ENCODE results near the gene MACROH2A1.

Gene MACROH2A1

DNA sequence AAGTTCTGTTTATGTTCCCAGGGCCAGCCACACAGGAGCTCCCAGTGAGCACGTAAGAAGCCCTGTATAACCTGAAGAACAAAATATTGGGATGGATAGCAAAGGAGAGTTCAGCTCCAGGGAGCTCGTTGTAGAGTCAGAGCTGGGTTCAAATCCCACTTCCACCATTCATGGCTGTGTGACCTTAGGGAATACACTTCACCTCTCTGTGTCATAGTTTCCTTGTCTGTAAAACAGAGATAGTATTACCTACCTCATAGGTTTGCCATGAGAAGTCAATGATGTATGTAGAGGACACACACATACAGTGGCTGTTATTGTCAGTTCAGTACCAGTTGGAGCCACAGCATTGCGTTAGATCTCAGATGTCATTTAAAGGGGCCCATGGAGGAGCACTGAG lies 67.4 kb downstream of the MACROH2A1 start:
- no peak overlapping the region for H3K4me2 ChIP-seq (ENCODE audit: low read depth, low read length)
- no peaks in the 10 kb centered on the region for H3K27me3 ChIP-seq (replicated peaks; ENCODE audit: insufficient read depth, low read length)
- H3K9me3 ChIP-seq (replicated peaks; ENCODE audit: insufficient read depth, low read length): no peaks in the 10 kb centered on the region
- no peaks in the 10 kb centered on the region for H3F3A ChIP-seq (ENCODE audit: insufficient read depth, low read length)
- no peak for DNase-seq
- H3K9ac ChIP-seq (ENCODE audit: low read length): no peak overlapping the region
- no peaks in the 10 kb centered on the region for H4K20me1 ChIP-seq (ENCODE audit: insufficient read depth, low read length)
- no peak overlapping the region for H3K4me3 ChIP-seq (ENCODE audit: low read length)
- no peaks in the 10 kb centered on the region for H3K9me2 ChIP-seq (replicated peaks; ENCODE audit: insufficient read depth, low read length)
- no peaks in the 10 kb centered on the region for H3K4me1 ChIP-seq (ENCODE audit: low read length)
- H3K36me3 ChIP-seq (replicated peaks; ENCODE audit: insufficient read depth, low read length): no peaks in the 10 kb centered on the region
- TF ChIP-seq EZH2 (optimal IDR thresholded peaks at IDR 0.05; ENCODE audit: low read depth, low read length): no peak
- TF ChIP-seq, protein P1, sequence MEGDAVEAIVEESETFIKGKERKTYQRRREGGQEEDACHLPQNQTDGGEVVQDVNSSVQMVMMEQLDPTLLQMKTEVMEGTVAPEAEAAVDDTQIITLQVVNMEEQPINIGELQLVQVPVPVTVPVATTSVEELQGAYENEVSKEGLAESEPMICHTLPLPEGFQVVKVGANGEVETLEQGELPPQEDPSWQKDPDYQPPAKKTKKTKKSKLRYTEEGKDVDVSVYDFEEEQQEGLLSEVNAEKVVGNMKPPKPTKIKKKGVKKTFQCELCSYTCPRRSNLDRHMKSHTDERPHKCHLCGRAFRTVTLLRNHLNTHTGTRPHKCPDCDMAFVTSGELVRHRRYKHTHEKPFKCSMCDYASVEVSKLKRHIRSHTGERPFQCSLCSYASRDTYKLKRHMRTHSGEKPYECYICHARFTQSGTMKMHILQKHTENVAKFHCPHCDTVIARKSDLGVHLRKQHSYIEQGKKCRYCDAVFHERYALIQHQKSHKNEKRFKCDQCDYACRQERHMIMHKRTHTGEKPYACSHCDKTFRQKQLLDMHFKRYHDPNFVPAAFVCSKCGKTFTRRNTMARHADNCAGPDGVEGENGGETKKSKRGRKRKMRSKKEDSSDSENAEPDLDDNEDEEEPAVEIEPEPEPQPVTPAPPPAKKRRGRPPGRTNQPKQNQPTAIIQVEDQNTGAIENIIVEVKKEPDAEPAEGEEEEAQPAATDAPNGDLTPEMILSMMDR (IDR thresholded peaks at IDR 0.05; ENCODE audit: low read length): no peak
- TF ChIP-seq EZH2phosphoT487 (IDR thresholded peaks at IDR 0.05; ENCODE audit: low read length): no peak
- no peak overlapping the region for H2AFZ ChIP-seq (ENCODE audit: low read length)
- H3K27ac ChIP-seq (ENCODE audit: low read length): no peak overlapping the region
- no peaks in the 10 kb centered on the region for H3K79me2 ChIP-seq (ENCODE audit: low read length)

DNA sequence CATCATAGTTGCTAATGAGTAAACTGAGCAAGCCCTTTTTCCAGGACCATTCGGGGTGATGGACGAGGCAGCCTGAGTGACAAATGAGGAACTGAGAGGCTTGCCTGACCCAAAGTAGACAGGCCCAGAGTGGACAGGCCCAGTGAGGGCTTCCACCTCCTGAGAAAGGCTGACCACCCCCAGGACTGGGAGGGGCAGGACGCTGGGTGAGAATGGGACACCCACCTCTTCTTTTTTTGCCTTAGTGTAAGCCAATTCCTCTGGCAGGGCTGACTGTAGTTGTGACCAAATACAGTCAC lies 68.3 kb downstream of the MACROH2A1 start:
- TF ChIP-seq, protein P1 (IDR thresholded peaks at IDR 0.05; ENCODE audit: low read length): no peak
- TF ChIP-seq EZH2 (optimal IDR thresholded peaks at IDR 0.05; ENCODE audit: low read depth, low read length): no peak
- TF ChIP-seq EZH2phosphoT487 (IDR thresholded peaks at IDR 0.05; ENCODE audit: low read length): no peak
- no peak for DNase-seq
- no peak overlapping the region for H3K4me2 ChIP-seq (ENCODE audit: low read depth, low read length)
- H3K79me2 ChIP-seq (ENCODE audit: low read length): no peaks in the 10 kb centered on the region
- H3K27me3 ChIP-seq (replicated peaks; ENCODE audit: insufficient read depth, low read length): no peaks in the 10 kb centered on the region
- no peak overlapping the region for H3K4me3 ChIP-seq (ENCODE audit: low read length)
- no peak overlapping the region for H3K9ac ChIP-seq (ENCODE audit: low read length)
- no peak overlapping the region for H3K27ac ChIP-seq (ENCODE audit: low read length)
- H4K20me1 ChIP-seq (ENCODE audit: insufficient read depth, low read length): no peaks in the 10 kb centered on the region
- no peaks in the 10 kb centered on the region for H3K4me1 ChIP-seq (ENCODE audit: low read length)
- no peaks in the 10 kb centered on the region for H3K9me3 ChIP-seq (replicated peaks; ENCODE audit: insufficient read depth, low read length)
- H2AFZ ChIP-seq (ENCODE audit: low read length): no peak overlapping the region
- H3K9me2 ChIP-seq (replicated peaks; ENCODE audit: insufficient read depth, low read length): no peaks in the 10 kb centered on the region
- H3K36me3 ChIP-seq (replicated peaks; ENCODE audit: insufficient read depth, low read length): no peaks in the 10 kb centered on the region
- H3F3A ChIP-seq (ENCODE audit: insufficient read depth, low read length): no peaks in the 10 kb centered on the region

DNA sequence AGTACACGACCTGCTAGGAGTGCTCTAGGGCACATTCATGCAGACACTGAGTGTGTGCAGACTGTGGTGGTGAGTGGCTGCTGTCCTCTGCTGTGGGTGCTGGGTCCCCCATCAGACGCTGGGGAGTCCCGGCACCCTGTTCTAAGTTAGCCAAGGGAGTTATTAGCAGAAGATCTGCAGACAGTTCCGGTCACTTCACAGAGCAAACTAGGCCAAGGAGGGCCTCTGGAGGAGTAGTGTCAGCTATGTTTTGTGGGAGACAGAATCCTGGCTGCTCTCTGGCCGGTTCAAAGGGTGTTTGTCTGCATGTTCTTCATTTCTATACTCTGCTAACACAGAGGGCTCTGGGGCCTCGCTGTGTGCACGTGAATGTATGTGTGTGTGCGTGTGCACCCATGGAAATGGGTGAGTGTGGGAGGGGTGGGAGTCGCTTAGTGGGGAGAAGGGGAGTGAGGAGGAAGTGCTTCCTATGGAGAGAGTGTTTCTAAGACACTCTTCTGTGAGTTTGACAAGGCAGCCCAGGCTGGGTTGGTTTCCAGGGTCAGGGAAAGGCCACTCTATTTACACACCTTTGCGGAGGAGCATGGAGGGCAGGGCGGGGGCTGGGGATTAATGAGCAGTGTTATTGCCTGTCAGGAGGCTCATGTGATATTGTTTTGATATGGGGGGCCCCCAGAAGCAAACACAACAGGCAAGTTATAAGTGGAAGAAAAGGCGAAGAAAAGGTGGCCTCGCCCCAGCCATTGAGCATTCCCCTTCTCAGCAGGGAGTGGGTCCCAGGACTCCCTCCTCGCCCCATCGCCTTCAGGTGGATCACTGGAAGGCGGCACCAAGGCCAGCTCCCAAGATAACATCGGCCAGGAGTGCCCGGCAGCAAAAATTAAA lies 68.9 kb downstream of the MACROH2A1 start:
- H4K20me1 ChIP-seq (ENCODE audit: insufficient read depth, low read length): no peaks in the 10 kb centered on the region
- no peak overlapping the region for H3K4me2 ChIP-seq (ENCODE audit: low read depth, low read length)
- H3F3A ChIP-seq (ENCODE audit: insufficient read depth, low read length): no peaks in the 10 kb centered on the region
- no peak overlapping the region for H3K9ac ChIP-seq (ENCODE audit: low read length)
- H3K27me3 ChIP-seq (replicated peaks; ENCODE audit: insufficient read depth, low read length): no peaks in the 10 kb centered on the region
- H2AFZ ChIP-seq (ENCODE audit: low read length): no peak overlapping the region
- H3K9me3 ChIP-seq (replicated peaks; ENCODE audit: insufficient read depth, low read length): no peaks in the 10 kb centered on the region
- no peaks in the 10 kb centered on the region for H3K36me3 ChIP-seq (replicated peaks; ENCODE audit: insufficient read depth, low read length)
- DNase-seq: no peak
- no peak for TF ChIP-seq EZH2phosphoT487 (IDR thresholded peaks at IDR 0.05; ENCODE audit: low read length)
- TF ChIP-seq EZH2 (optimal IDR thresholded peaks at IDR 0.05; ENCODE audit: low read depth, low read length): no peak
- TF ChIP-seq, protein P1 (IDR thresholded peaks at IDR 0.05; ENCODE audit: low read length): no peak
- H3K4me1 ChIP-seq (ENCODE audit: low read length): no peaks in the 10 kb centered on the region
- no peaks in the 10 kb centered on the region for H3K79me2 ChIP-seq (ENCODE audit: low read length)
- H3K4me3 ChIP-seq (ENCODE audit: low read length): no peak overlapping the region
- H3K9me2 ChIP-seq (replicated peaks; ENCODE audit: insufficient read depth, low read length): no peaks in the 10 kb centered on the region
- no peak overlapping the region for H3K27ac ChIP-seq (ENCODE audit: low read length)
